ENCODE results near the gene GRIK2. TPM values are rescaled to one million over a fixed set of nuclear protein-coding genes. Genes with fewer than 3 reads are reported as not detected.
A peak's percentile ranks its signal among the peaks of the same experiment; 100 is the strongest.

GRIK2 gene
- total RNA-seq, 1 experiment from 2014 or later = 0.61 TPM

GRCh38 chr6:101613556-101613955 is 220.0 kb downstream of the GRIK2 start:
- Histone ChIP-seq H3K4me2 (no peak overlapping the region), H3F3A (ENCODE audit: insufficient read depth, low read depth) (no peaks in the 10 kb centered on the region), H3K27me3 (ENCODE audit: insufficient read depth, low read depth) (no peaks in the 10 kb centered on the region), H3K79me2 (ENCODE audit: low read depth) (no peaks in the 10 kb centered on the region), H3K9me3 (ENCODE audit: insufficient read depth, low read depth) (no peaks in the 10 kb centered on the region), H3K27ac (no peak overlapping the region), H3K9me2 (ENCODE audit: insufficient read depth) (no peaks in the 10 kb centered on the region), H3K36me3 (ENCODE audit: low read depth) (no peaks in the 10 kb centered on the region), H4K20me1 (ENCODE audit: insufficient read depth) (no peaks in the 10 kb centered on the region), H3K4me1 (replicated peaks; ENCODE audit: insufficient read depth) (no peaks in the 10 kb centered on the region), H2AFZ (no peak overlapping the region), H3K4me3 (no peak overlapping the region)
- DNase-seq = no peak
- POLR2A ChIA-PET (ENCODE audit: unreplicated experiment) = no interaction called here
- TF ChIP-seq, protein P1, sequence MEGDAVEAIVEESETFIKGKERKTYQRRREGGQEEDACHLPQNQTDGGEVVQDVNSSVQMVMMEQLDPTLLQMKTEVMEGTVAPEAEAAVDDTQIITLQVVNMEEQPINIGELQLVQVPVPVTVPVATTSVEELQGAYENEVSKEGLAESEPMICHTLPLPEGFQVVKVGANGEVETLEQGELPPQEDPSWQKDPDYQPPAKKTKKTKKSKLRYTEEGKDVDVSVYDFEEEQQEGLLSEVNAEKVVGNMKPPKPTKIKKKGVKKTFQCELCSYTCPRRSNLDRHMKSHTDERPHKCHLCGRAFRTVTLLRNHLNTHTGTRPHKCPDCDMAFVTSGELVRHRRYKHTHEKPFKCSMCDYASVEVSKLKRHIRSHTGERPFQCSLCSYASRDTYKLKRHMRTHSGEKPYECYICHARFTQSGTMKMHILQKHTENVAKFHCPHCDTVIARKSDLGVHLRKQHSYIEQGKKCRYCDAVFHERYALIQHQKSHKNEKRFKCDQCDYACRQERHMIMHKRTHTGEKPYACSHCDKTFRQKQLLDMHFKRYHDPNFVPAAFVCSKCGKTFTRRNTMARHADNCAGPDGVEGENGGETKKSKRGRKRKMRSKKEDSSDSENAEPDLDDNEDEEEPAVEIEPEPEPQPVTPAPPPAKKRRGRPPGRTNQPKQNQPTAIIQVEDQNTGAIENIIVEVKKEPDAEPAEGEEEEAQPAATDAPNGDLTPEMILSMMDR (conservative IDR thresholded peaks at IDR 0.05) = no peak
- TF ChIP-seq EZH2 (IDR thresholded peaks at IDR 0.05; ENCODE audit: low read depth) = no peak
- no TSS peak for BruUV-seq (replicated peaks)
- CTCF ChIA-PET = no interaction called here
- intact Hi-C loops (cut with micrococcal nuclease; ENCODE audit: unreplicated experiment) = no loop called here

GRCh38 chr6:101614774-101615173 is 221.3 kb downstream of the GRIK2 start:
- Histone ChIP-seq H3K4me1 (replicated peaks; ENCODE audit: insufficient read depth) (no peaks in the 10 kb centered on the region), H3K9me2 (ENCODE audit: insufficient read depth) (no peaks in the 10 kb centered on the region), H3K4me3 (no peak overlapping the region), H3K9me3 (ENCODE audit: insufficient read depth, low read depth) (no peaks in the 10 kb centered on the region), H3K79me2 (ENCODE audit: low read depth) (no peaks in the 10 kb centered on the region), H3K27me3 (ENCODE audit: insufficient read depth, low read depth) (no peaks in the 10 kb centered on the region), H3K36me3 (ENCODE audit: low read depth) (no peaks in the 10 kb centered on the region), H4K20me1 (ENCODE audit: insufficient read depth) (no peaks in the 10 kb centered on the region), H2AFZ (no peak overlapping the region), H3K4me2 (no peak overlapping the region), H3K27ac (no peak overlapping the region), H3F3A (ENCODE audit: insufficient read depth, low read depth) (no peaks in the 10 kb centered on the region)
- CTCF ChIA-PET = no interaction called here
- BruUV-seq (replicated peaks) = no TSS peak
- DNase-seq = no peak
- POLR2A ChIA-PET (ENCODE audit: unreplicated experiment) = no interaction called here
- intact Hi-C loops (cut with micrococcal nuclease; ENCODE audit: unreplicated experiment) = no loop called here
- TF ChIP-seq EZH2 (IDR thresholded peaks at IDR 0.05; ENCODE audit: low read depth) = no peak
- TF ChIP-seq, protein P1 (conservative IDR thresholded peaks at IDR 0.05) = no peak

DNA sequence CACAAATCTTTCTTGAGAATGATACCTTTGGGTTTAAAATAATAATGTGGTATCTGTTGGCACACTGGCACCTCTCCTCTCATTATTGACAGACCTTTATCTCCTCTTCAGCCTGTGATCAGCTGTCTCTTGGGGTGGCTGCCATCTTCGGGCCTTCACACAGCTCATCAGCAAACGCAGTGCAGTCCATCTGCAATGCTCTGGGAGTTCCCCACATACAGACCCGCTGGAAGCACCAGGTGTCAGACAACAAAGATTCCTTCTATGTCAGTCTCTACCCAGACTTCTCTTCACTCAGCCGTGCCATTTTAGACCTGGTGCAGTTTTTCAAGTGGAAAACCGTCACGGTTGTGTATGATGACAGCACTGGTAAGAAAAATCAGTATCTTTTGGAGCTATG is 232.8 kb downstream of the GRIK2 start:
- ChIA-PET CTCF (no interaction called here), POLR2A (ENCODE audit: unreplicated experiment) (no interaction called here)
- BruUV-seq (replicated peaks) = no TSS peak
- Histone ChIP-seq H3K4me2 (no peak overlapping the region), H3K36me3 (ENCODE audit: low read depth) (no peaks in the 10 kb centered on the region), H3K9me3 (ENCODE audit: insufficient read depth, low read depth) (no peaks in the 10 kb centered on the region), H4K20me1 (ENCODE audit: insufficient read depth) (no peaks in the 10 kb centered on the region), H2AFZ (peak overlapping the region; percentile 47; the same call in 1 of the 2 replicates), H3K4me1 (replicated peaks; ENCODE audit: insufficient read depth) (no peaks in the 10 kb centered on the region), H3K4me3 (no peak overlapping the region), H3K27me3 (ENCODE audit: insufficient read depth, low read depth) (no peaks in the 10 kb centered on the region), H3K27ac (no peak overlapping the region), H3K9me2 (ENCODE audit: insufficient read depth) (no peaks in the 10 kb centered on the region), H3F3A (ENCODE audit: insufficient read depth, low read depth) (no peaks in the 10 kb centered on the region), H3K79me2 (ENCODE audit: low read depth) (no peaks in the 10 kb centered on the region)
- no peak for TF ChIP-seq EZH2 (IDR thresholded peaks at IDR 0.05; ENCODE audit: low read depth)
- TF ChIP-seq, protein P1 (conservative IDR thresholded peaks at IDR 0.05) = no peak
- intact Hi-C loops (cut with micrococcal nuclease; ENCODE audit: unreplicated experiment) = no loop called here
- no peak for DNase-seq

All from PC-9 (cell line).